ENCODE measurements around the gene GPR55.

DNA sequence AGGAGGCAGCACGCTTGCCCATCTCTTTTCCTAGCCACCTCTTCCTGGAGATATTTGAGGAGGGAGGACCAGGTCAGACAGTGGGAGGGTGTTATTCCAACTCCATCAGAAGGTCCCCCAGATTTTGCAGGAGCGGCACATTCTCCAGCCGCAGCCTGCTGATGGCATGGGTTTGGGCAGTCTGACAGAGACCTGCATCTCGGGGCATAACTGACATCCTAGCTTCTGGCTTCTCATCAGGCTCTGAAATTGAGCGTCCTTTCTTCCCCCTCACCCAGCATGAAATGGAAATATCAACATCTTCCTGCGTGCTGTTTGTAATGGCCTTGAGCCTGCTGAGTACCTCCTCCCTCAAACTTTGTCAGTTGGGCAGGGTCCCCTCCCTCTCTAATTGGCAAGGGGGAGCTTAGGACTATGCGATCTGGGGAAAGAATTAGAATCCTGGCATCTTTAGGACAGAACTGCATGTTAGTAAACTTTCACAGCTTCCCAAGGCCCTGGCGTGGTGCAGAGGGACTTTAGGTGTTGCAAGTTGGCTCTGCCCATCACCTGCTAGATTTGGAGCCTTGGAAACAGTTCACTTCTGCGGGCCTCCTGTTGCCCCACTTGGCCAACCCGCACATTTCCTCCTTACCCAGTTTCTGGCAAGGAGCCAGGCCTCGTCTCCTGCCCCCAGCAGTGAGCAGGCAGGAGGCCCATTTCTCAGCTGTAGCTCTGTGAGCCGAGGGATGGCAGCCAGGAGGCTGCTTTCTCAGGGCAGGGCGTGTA is 58.1 kb downstream of the GPR55 start:
- TF ChIP-seq EZH2 (IDR thresholded peaks at IDR 0.05; ENCODE audit: borderline replicate concordance, insufficient read depth, low read depth, low read length, poor library complexity, severe bottlenecking), result no peak
- TF ChIP-seq, protein P1, sequence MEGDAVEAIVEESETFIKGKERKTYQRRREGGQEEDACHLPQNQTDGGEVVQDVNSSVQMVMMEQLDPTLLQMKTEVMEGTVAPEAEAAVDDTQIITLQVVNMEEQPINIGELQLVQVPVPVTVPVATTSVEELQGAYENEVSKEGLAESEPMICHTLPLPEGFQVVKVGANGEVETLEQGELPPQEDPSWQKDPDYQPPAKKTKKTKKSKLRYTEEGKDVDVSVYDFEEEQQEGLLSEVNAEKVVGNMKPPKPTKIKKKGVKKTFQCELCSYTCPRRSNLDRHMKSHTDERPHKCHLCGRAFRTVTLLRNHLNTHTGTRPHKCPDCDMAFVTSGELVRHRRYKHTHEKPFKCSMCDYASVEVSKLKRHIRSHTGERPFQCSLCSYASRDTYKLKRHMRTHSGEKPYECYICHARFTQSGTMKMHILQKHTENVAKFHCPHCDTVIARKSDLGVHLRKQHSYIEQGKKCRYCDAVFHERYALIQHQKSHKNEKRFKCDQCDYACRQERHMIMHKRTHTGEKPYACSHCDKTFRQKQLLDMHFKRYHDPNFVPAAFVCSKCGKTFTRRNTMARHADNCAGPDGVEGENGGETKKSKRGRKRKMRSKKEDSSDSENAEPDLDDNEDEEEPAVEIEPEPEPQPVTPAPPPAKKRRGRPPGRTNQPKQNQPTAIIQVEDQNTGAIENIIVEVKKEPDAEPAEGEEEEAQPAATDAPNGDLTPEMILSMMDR (IDR thresholded peaks at IDR 0.05), result no peak

Measured in B cell (primary cell).